ENCODE results near the gene MFAP5.

GRCh38 chr12:8648576-8649205, 13.9 kb downstream of the MFAP5 start:
- no peak for TF ChIP-seq CTCF (IDR thresholded peaks at IDR 0.05)
- TF ChIP-seq POLR2AphosphoS5 (IDR thresholded peaks at IDR 0.05), result no peak
